Iris pigment epithelial cell (primary cell): ENCODE data around the gene PRKCA.

ENCODE experiments used
- DNase-seq: peaks from one replicate; pipeline ENCODE4 v3.0.0-alpha.2; 2011; ENCODE audit warnings: low read depth

The PRKCA gene

DNA sequence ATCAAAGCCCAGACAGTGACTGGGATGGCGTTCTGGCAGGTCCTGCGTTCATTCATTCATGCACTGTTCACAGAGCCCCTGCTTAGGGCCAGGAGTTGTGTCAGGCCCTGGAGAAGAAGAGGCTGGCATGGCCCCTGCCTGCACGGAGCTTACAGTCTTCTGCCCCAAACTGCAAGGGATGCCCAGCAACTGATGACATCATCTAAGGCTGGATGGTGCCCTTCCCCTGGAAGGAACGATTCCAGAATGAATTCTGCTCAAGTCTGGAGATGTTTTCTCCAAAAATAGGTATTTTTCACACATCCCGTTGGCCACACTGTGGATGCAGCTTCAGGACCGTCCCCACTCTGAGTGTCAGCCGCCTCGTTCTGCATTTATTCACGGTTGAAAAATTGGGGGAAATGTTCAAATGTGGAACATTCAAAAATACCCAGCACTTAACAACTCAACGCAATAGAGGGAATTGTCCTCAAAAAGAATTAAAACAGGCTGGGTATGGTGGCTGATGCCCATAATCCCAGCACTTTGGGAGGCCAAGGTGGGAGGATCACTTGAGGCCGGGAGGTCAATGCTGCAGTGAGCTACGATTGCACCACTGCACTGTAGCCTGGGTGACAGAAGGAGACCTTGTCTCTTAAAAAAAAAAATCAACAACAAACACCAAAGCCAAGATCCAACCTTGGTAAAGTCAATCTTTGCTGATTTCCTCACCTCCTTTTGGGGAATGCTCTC, 508.7 kb downstream of the PRKCA start:
- no peak for DNase-seq

DNA sequence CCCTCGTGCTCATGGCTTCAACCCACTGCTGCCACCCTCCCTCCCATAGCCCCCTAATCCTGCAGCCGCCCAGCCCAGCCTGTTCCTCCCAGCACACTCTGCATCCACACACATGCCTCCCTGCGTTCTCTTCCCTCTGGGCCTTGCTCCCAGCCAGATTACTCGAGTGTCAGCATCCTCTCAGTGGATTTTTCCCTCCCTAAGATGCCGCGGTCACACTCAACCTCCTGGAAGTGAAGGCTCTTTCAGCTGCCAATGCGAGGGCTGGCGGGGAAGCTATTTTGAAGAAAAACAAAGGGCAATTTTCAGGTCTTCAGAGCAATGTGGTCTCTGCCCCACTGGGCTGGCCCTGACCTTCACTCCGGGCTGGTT, 509.3 kb downstream of the PRKCA start:
- no peak for DNase-seq

- no peak for DNase-seq
Measured at GRCh38 chr17:66812571-66812970, 510.2 kb downstream of the PRKCA start.

GRCh38 chr17:66813296-66813695, 510.9 kb downstream of the PRKCA start:
- no peak for DNase-seq

- no peak for DNase-seq
Measured at GRCh38 chr17:66814026-66814425, 511.6 kb downstream of the PRKCA start.

DNA sequence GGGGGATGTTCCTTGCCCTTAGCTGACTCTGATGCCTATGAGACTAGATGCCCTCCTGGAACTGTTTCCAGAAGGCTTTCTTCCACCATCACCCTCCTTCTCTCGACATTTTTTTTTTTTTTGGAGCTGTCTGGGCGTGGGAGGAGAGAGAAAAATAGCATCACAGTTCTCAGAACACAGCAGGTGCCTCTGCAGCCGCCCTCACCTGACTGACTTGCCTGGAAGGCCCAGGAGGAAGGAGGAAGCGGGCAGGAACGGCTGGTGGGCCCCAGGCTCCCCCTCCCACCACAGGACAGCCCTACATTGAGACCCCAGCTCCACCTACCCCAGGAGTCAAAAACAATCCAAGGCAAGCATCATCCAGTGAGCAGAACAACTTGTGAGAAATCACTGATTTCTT, 512.2 kb downstream of the PRKCA start:
- DNase-seq = no peak

DNA sequence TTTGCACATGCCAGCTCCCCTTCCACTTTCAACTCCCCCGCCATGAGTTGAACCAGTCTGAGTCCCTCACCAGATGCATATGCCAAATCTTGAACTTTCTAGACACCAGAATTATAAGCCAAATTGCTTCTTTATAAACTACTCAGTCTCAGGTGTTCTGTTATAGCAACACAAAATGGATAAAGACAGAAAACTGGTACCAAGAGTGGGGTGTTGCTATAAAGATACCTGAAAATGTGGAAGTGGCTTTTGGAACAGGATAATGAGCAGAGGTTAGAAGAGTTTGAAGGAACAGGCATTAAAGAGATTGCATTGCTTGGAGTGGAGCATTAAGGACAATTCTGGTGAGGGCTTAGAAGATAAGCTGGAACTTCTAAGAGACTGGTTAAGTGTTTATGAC, 515.3 kb downstream of the PRKCA start:
- no peak for DNase-seq

DNA sequence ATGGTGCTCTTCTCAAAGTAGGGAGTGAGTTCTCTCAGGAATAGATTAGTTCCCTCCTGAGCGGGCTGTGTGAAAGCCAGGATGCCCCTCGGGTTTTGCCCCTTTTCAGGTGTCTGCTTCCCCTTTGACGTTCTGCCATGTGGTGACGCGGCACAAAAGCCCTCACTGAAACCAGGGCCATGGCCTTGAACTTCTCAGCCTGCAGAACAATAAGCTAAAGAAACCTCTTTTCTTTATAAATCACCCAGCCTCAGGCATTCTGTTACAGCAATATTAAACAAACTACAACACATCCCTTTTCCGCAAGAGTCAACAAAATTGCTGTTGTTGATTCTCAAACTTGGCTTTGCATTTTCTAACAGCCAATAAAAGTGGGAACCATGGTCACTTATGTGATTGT, 517.1 kb downstream of the PRKCA start:
- DNase-seq = no peak

DNA sequence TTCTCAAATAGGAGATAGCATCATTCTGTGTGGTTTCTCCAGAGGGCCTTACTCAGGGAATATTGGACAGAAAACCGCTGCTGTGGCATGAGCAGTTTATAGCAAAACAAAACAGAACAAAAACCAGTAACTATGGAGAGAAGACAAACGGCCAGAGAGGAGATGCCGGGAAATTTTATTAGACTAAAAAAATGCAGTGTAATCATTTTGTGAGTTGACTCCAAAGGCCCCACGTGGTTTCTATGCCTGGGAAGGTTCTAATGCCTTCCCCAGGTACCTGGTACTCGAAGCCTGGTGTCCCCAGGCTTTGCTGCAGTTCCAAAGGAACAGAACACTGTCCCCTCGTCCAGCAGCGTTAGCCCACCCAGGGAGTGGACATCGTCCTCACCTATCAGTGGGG, 519.6 kb downstream of the PRKCA start:
- DNase-seq = no peak

DNA sequence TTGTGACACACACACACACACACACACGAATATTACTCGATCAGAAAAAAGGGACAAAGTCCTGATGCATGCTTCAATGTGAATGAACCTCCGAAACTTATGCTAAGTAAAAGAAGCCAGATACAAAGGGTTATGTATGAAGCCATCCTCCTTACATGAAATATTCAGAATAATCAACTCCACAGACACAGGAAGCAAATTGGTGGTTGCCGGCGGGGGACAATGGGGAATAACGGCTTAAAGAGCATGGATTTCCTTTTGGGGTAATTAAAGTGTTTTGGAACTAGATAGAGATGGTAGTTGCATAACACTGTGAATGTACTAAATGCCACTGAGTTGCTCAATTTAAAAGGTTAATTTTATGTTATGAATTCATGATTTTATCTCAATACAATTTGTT, 524.4 kb downstream of the PRKCA start:
- DNase-seq = no peak

DNA sequence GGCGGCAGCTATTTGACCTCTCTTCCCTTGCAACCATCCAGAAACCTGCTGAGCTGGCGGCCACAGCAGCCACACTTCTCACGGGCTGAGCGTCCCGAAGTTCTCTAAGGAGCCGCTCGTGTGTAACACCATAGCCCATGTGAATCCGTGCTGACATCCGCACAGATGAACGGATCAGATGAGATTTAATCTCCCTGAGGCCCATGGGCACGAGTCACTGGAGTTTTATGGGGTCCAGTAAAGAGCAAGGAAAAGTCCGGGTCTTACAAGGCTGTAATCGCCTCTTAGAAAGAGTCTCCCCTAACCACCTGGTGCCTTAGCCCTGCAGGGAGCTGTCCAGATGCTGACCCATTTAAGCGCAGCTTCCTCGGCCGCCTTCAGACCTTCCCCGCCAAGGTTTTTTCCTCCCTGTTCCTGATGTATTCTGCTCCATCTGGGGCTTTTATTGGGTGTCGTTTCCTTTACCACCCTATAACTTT, 527.0 kb downstream of the PRKCA start:
- peak; percentile 76 for DNase-seq

DNA sequence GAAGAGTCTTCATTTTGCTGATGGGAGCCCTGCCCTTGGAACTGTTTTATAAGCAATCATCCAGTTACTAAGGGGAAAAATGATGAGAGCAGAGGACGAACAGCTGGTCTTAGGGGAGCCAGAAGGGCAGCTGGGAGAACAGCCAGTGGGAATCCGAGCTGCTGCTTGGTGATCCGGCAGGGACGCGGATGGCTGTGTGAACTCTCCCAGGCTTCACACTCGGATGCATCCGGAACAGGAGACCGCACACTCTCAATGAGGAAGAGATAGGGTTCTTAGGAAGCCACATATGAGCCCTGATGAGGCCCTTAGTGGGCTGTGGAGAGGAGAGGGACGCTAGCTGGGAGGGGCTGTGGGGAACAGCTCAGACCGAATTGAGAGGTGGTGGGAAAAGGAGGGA, 527.5 kb downstream of the PRKCA start:
- no peak for DNase-seq

GRCh38 chr17:66830451-66830850, 528.0 kb downstream of the PRKCA start:
- no peak for DNase-seq

DNA sequence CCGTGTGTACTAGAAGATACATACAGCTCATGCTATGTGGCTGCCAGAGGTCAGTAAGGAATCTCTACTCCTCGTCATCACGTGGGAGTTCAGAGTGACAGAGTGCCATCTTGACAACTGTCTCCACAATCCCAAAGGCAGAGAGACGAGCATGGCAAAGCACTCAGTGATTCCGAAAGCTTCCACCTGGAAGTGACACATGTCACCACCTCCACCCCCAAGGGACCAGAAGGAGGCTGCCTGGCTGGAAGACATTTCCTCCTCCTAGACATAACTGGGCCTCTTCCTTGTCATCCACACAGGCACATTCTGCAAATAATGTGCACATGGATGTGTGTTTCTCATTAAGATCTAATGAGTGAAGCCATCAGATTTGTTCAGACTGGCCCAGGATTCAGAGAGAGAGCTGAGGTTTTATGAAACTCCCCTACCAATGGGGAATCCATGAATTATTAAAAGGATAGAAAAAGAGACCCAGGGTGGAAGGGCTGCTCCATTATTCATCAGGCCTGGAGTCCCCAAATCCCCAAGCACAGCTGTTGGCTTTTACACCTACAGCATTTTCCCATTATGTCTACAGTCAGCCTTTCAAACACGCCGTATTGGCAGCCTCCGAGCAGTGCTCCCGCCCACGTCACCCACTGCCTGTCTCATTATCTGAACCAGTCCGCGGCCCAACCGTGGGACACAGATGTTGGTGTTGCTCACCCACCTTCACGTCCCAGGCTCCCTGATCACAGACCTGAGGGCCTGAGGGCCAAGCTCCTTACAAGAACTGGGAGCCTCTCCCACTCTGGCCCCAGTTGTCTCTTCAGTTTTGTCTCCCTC, 529.2 kb downstream of the PRKCA start:
- DNase-seq = no peak

DNA sequence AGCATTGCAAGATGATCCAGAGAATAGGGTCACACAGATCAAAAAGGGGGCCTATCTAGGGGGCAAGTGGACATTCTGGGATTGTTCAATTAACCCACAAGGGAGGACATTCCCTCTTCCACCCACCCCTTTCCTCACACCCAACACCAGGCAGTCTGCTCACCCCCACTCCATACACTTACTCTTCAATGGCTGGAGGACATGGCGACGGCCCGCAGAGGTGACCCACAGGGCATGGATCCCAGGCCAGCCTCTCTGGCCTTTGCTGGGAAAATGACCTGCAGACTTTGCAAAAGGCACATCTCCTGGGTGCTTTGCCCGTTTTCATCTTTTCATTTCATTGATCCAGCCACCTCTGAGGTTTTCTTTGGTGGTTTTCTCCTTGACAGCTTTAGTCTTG, 530.8 kb downstream of the PRKCA start:
- no peak for DNase-seq

DNA sequence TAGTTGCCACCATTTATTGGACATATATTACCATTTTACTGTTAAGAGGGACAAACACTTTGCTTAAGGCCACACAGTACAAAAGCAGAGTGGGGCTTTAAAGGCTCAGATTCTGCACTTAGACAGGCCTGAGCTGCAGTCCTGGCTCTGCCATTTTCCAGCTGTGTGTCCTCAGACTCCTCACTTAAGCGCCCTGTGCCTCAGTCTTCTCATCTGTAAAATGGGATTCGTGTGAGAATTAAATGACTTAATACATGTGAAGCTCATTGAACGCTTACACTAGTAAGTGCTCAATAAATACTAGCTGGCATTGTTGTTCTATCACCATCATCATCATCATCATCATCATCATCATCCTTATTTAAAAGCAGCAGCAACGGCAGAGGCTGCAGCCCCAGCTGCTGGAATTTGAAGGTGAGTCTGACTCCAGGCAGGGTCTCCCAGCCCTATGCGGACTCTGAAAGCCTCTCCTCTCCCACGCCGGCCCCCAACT, 532.1 kb downstream of the PRKCA start:
- no peak for DNase-seq

DNA sequence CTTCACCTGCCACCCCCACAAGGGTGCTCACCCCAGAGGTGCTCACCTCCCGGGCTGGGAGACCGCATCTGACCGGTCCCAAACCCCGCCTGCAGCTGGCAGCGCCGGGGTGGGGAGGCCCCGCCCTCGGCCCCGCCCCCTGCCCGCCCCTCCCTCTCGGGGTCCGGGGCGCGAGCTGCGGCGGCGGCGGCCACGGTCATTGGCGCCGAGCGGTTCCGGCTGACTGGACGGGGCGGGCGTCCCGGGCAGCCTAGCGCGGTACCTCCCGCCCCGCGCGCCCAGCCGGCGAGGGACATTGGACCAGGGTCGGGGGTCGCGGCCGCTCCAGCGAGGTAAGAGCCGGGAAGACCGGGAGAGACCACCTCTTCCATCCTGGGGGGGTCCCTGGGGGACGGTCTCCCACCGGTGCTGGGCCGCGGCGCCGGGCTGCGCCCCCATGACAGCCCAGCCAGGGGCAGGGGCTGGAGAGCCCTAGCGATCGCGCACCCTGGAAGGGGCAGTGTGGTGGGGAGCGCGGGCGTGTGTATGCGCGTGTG, 532.6 kb downstream of the PRKCA start, which contains the start of gene CACNG5:
Gene CACNG5, plus strand, starts transcription at position 199 of the 536 bp plus-strand sequence. CDS start 42,216 bp downstream, outside the sequence.
- DNase-seq = no peak

DNA sequence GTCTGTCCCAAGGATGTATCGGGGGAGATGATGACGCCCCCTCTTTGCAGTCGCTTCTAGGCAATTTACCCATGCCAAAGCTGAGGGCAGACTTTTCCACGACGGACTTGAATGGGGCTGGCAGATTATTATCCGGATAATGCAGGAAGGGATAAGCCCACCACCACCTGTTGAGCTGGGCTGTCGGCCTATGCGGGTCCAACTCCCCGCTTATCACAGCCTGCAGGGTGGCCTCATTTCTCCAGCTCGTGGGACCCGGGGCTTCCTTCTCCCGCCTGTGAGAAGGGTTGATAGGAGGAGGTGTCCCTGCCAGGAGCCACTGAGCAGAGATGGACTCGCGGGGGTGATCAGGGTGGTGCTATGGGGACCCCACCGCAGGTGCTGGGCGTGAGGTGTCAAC, 533.1 kb downstream of the PRKCA start:
- DNase-seq = no peak

DNA sequence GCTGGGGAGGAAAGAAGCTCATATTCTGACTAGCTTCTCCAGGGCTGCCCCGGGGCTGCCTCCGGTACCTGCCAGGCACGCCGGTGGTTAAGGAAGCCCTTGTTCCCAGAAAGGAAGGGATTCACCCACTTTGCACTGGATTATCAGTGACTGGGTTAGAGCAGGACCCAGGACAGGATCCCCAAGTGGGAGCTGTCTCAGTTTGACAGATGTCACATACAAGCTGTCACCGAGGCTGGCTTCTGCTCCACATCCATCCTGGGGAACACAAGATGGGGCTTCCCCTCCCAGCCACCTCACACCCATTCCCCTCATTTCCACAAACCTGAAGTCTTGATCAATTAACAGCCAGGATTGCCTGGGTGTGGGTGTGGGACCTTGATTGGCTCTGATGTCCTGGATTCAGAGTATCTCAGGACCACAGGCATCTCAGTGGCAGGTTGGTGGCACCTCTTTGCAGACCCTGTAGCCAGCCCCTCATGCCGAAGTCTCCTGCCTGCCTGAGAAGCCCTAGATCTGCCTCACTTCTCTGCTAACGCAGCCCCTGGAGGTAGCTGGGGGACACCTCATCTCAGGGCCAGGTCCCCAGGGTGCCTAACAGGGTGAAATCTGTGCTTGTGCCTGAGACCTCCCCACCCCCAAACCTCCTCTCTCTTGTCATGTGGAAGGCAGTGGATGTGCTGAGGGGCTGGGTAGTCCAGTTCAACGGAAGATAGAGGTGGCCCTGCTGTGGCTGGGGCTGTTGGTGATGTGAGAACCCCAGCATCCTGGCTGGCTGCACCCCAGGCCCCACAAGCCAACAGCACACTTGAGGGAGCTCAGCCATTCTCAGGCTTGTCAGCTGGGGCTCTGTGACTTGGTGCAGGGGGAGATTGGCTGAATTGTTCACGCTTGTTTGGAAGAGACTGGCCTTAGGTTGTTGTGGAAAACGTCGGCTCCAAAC, 533.9 kb downstream of the PRKCA start:
- no peak for DNase-seq

- no peak for DNase-seq
Measured at GRCh38 chr17:66837226-66837625, 534.8 kb downstream of the PRKCA start.

- no peak for DNase-seq
Measured at GRCh38 chr17:66837885-66838665, 535.7 kb downstream of the PRKCA start.
